Choroid plexus epithelial cell (primary cell): ENCODE results near the gene SPATS2.
A peak's percentile ranks its signal among the peaks of the same experiment; 100 is the strongest.

Experiments
- DNase-seq: peaks from one replicate; pipeline ENCODE4 v3.0.0-alpha.2; 2010; ENCODE audit warnings: low read depth
- H3K4me3 ChIP-seq: 2 replicates; pipeline ENCODE4 v1.5.1; 2011; ENCODE audit warnings: low read depth, mild to moderate bottlenecking, control low read depth, low read length, moderate library complexity
- CTCF ChIP-seq: conservative IDR thresholded peaks from 2 replicates; pipeline ENCODE4 v1.5.1; 2011; ENCODE audit warnings: low read depth, mild to moderate bottlenecking, control low read depth, inconsistent platforms, low read length, moderate library complexity

The SPATS2 gene

GRCh38 chr12:49535921-49536525, 168.8 kb downstream of the SPATS2 start:
- DNase-seq: no peak
- H3K4me3 ChIP-seq: no peak overlapping the region
- TF ChIP-seq CTCF: no peak

GRCh38 chr12:49536526-49537071, 169.3 kb downstream of the SPATS2 start:
- H3K4me3 ChIP-seq: no peak overlapping the region
- no peak for TF ChIP-seq CTCF
- DNase-seq: no peak

GRCh38 chr12:49537231-49537751, 170.0 kb downstream of the SPATS2 start:
- DNase-seq: no peak
- H3K4me3 ChIP-seq: no peak overlapping the region
- TF ChIP-seq CTCF: no peak

- no peak for DNase-seq
- TF ChIP-seq CTCF: no peak
- H3K4me3 ChIP-seq: peak overlapping the region; percentile 41
Observed at GRCh38 chr12:49537752-49538509, 170.7 kb downstream of the SPATS2 start.

- peak; percentile 64 for DNase-seq
- peak within 1 kb of the TSS; percentile 41 for H3K4me3 ChIP-seq
- TF ChIP-seq CTCF: no peak
Observed at GRCh38 chr12:49538510-49539403, 171.5 kb downstream of the SPATS2 start, which contains the start of gene KCNH3. Gene KCNH3, plus strand, starts transcription at chr12:49539030. Its CDS starts 387 bp downstream, at chr12:49539417.

- H3K4me3 ChIP-seq: no peak overlapping the region
- DNase-seq: no peak
- no peak for TF ChIP-seq CTCF
Observed at GRCh38 chr12:49539406-49540228, 172.4 kb downstream of the SPATS2 start.
